Liver (tissue), 9 donors: ENCODE data around the gene RAB35. TPM values are rescaled to one million over a fixed set of nuclear protein-coding genes. Genes with fewer than 3 reads are reported as not detected.

Experiments used
- DNase-seq: peaks from one replicate; pipeline ENCODE4 v3.0.0-alpha.2; 2017; ENCODE audit warnings: low spot score
- H3K27ac ChIP-seq, 2 donors: one replicate each; pipeline ENCODE4 v1.7.0; 2013; ENCODE audit warnings: inconsistent platforms in 2 of 2, low read length in 2 of 2, control low read depth in 1 of 2, low read depth in 1 of 2, mild to moderate bottlenecking in 1 of 2
- H3K27me3 ChIP-seq, 4 donors: one replicate each; pipeline versions ENCODE4 v1.6.1 to v1.7.0; 2013; ENCODE audit warnings: low read length in 3 of 4, inconsistent platforms in 1 of 4, mild to moderate bottlenecking in 1 of 4, moderate library complexity in 1 of 4; ENCODE audit not compliant: control insufficient read depth in 4 of 4, insufficient read depth in 4 of 4
- H3K36me3 ChIP-seq, 4 donors: one replicate each; pipeline versions ENCODE4 v1.6.1 to v1.7.0; 2013; ENCODE audit warnings: low read length in 3 of 4, mild to moderate bottlenecking in 3 of 4, low read depth in 1 of 4, moderate library complexity in 1 of 4; ENCODE audit not compliant: control insufficient read depth in 4 of 4, insufficient read depth in 3 of 4
- H3K4me1 ChIP-seq, 4 donors: one replicate each; pipeline versions ENCODE4 v1.6.1 to v1.7.0; 2013; ENCODE audit warnings: low read length in 3 of 4, mild to moderate bottlenecking in 3 of 4, moderate library complexity in 1 of 4; ENCODE audit not compliant: control insufficient read depth in 4 of 4, insufficient read depth in 4 of 4
- H3K4me3 ChIP-seq, 3 donors: one replicate each; pipeline versions ENCODE4 v1.6.1 to v1.7.0; 2013; ENCODE audit warnings: low read length in 3 of 3, control low read depth in 1 of 3, low read depth in 1 of 3, mild to moderate bottlenecking in 1 of 3
- H3K9ac ChIP-seq, 2 donors: one replicate each; pipeline ENCODE4 v1.7.0; 2013; ENCODE audit warnings: low read length in 2 of 2, mild to moderate bottlenecking in 2 of 2, moderate library complexity in 2 of 2, control low read depth in 1 of 2, low read depth in 1 of 2
- H3K9me3 ChIP-seq, 4 donors: one replicate each; pipeline versions ENCODE4 v1.6.1 to v1.7.0; 2013; ENCODE audit warnings: low read length in 3 of 4; ENCODE audit not compliant: control insufficient read depth in 4 of 4
- ATF3 ChIP-seq: IDR thresholded peaks from 2 replicates; pipeline ENCODE4 v1.6.1; 2016; ENCODE audit warnings: antibody characterized with exemption
- CTCF ChIP-seq: fragments of 150-350 bp; IDR thresholded peaks from 2 replicates; pipeline ENCODE4 v1.5.1; 2017; ENCODE audit warnings: improper control_type of control experiment, low read depth, low read length; ENCODE audit not compliant: missing input control
- EGR1 ChIP-seq, 2 donors: IDR thresholded peaks; 2 replicates each; pipeline ENCODE4 v1.6.1; 2016 to 2018; ENCODE audit warnings: antibody characterized with exemption in 2 of 2, low read depth in 2 of 2
- FOXA1 ChIP-seq: IDR thresholded peaks from 2 replicates; pipeline ENCODE4 v1.6.1; 2016; ENCODE audit warnings: antibody characterized with exemption
- FOXA2 ChIP-seq: IDR thresholded peaks from 2 replicates; pipeline ENCODE4 v1.6.1; 2016; ENCODE audit warnings: antibody characterized with exemption
- GABPA ChIP-seq, 2 donors: IDR thresholded peaks in 1 of 2; conservative IDR thresholded peaks in 1 of 2; 2 replicates each; pipeline ENCODE4 v1.6.1; 2016; ENCODE audit warnings: antibody characterized with exemption in 2 of 2, mild to moderate bottlenecking in 1 of 2, moderate library complexity in 1 of 2
- HNF4A ChIP-seq, 2 donors: conservative IDR thresholded peaks; 2 replicates each; pipeline ENCODE4 v1.6.1; 2016; ENCODE audit warnings: antibody characterized with exemption in 2 of 2, mild to moderate bottlenecking in 2 of 2
- HNF4G ChIP-seq: IDR thresholded peaks from 2 replicates; pipeline ENCODE4 v1.6.1; 2016; ENCODE audit warnings: antibody characterized with exemption
- JUND ChIP-seq, 2 donors: IDR thresholded peaks; 2 replicates each; pipeline ENCODE4 v1.6.1; 2016; ENCODE audit warnings: antibody characterized with exemption in 2 of 2
- MAX ChIP-seq: IDR thresholded peaks from 2 replicates; pipeline ENCODE4 v1.6.1; 2016; ENCODE audit warnings: antibody characterized with exemption
- NR2F2 ChIP-seq: IDR thresholded peaks from 2 replicates; pipeline ENCODE4 v1.6.1; 2016; ENCODE audit warnings: antibody characterized with exemption
- RAD21 ChIP-seq, 2 donors: IDR thresholded peaks; 2 replicates each; pipeline ENCODE4 v1.6.1; 2016; ENCODE audit warnings: antibody characterized with exemption in 2 of 2, mild to moderate bottlenecking in 2 of 2
- RXRA ChIP-seq, 2 donors: IDR thresholded peaks; 2 replicates each; pipeline ENCODE4 v1.6.1; 2017 to 2018; ENCODE audit warnings: antibody characterized with exemption in 2 of 2, mild to moderate bottlenecking in 1 of 2
- SP1 ChIP-seq: IDR thresholded peaks from 2 replicates; pipeline ENCODE4 v1.6.1; 2018; ENCODE audit warnings: antibody characterized with exemption, mild to moderate bottlenecking
- TAF1 ChIP-seq: conservative IDR thresholded peaks from 2 replicates; pipeline ENCODE4 v1.6.1; 2016; ENCODE audit warnings: antibody characterized with exemption, mild to moderate bottlenecking
- YY1 ChIP-seq: IDR thresholded peaks from 2 replicates; pipeline ENCODE4 v1.6.1; 2016; ENCODE audit warnings: antibody characterized with exemption, mild to moderate bottlenecking
- WGBS: extraction: QIAGEN DNeasy Blood & Tissue Kit; methylation state at CpG from one replicate; pipeline ENCODE4 v1.1.7; 2013; 5-methylcytosine and 5-hydroxymethylcytosine counted together
- polyA plus RNA-seq, 2 donors: library from polyadenylated mRNA; stranded (reverse) in 1 of 2; unstranded in 1 of 2; fragments of 200-250 nt in 1 of 2; fragments of >200 nt in 1 of 2; fragmentation: Nextera tagmentation in 1 of 2; extraction: Ambion mirVana in 1 of 2; gene quantifications; one replicate each; pipeline versions ENCODE4 v1.2.1 to v1.2.3, GENCODE V29; 2013 to 2015
- total RNA-seq, 2 donors: library from RNA; depleted of rRNA; stranded (reverse); fragments of >200 nt; gene quantifications; one replicate each; pipeline ENCODE4 v1.2.3, GENCODE V29; 2014
- TF ChIP-seq, protein P1 (sequence below): IDR thresholded peaks from 2 replicates; pipeline ENCODE4 v1.6.1; 2016; ENCODE audit warnings: antibody characterized with exemption
- TF ChIP-seq, protein P2 (sequence below): IDR thresholded peaks from 2 replicates; pipeline ENCODE4 v1.6.1; 2016; ENCODE audit warnings: antibody characterized with exemption, mild to moderate bottlenecking
- donor health status: healthy.
- donor health status: healthy.
- donor health status: healthy.
- donor health status: healthy.
- donor health status: healthy.

The RAB35 gene
- total and polyA plus RNA-seq, 4 donors: 7.4 to 14.4 (median 10.2) TPM

- TF ChIP-seq CTCF (no peak), MAX (no peak), HNF4A (conservative IDR thresholded peaks at IDR 0.05) (no peak), FOXA1 (no peak), YY1 (no peak), RXRA (IDR thresholded peaks at IDR 0.05) (no peak), HNF4G (no peak), NR2F2 (no peak), ATF3 (no peak), TAF1 (no peak), EGR1 (IDR thresholded peaks at IDR 0.05; ENCODE audit: low read depth in 2 of 2) (no peak), RAD21 (IDR thresholded peaks at IDR 0.05) (no peak), FOXA2 (no peak), SP1 (no peak), GABPA (IDR thresholded peaks at IDR 0.05 in 1 of 2, conservative IDR thresholded peaks at IDR 0.05 in 1 of 2) (no peak), JUND (IDR thresholded peaks at IDR 0.05) (no peak)
- TF ChIP-seq, protein P1, sequence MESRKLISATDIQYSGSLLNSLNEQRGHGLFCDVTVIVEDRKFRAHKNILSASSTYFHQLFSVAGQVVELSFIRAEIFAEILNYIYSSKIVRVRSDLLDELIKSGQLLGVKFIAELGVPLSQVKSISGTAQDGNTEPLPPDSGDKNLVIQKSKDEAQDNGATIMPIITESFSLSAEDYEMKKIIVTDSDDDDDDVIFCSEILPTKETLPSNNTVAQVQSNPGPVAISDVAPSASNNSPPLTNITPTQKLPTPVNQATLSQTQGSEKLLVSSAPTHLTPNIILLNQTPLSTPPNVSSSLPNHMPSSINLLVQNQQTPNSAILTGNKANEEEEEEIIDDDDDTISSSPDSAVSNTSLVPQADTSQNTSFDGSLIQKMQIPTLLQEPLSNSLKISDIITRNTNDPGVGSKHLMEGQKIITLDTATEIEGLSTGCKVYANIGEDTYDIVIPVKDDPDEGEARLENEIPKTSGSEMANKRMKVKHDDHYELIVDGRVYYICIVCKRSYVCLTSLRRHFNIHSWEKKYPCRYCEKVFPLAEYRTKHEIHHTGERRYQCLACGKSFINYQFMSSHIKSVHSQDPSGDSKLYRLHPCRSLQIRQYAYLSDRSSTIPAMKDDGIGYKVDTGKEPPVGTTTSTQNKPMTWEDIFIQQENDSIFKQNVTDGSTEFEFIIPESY: no peak
- TF ChIP-seq, protein P2, sequence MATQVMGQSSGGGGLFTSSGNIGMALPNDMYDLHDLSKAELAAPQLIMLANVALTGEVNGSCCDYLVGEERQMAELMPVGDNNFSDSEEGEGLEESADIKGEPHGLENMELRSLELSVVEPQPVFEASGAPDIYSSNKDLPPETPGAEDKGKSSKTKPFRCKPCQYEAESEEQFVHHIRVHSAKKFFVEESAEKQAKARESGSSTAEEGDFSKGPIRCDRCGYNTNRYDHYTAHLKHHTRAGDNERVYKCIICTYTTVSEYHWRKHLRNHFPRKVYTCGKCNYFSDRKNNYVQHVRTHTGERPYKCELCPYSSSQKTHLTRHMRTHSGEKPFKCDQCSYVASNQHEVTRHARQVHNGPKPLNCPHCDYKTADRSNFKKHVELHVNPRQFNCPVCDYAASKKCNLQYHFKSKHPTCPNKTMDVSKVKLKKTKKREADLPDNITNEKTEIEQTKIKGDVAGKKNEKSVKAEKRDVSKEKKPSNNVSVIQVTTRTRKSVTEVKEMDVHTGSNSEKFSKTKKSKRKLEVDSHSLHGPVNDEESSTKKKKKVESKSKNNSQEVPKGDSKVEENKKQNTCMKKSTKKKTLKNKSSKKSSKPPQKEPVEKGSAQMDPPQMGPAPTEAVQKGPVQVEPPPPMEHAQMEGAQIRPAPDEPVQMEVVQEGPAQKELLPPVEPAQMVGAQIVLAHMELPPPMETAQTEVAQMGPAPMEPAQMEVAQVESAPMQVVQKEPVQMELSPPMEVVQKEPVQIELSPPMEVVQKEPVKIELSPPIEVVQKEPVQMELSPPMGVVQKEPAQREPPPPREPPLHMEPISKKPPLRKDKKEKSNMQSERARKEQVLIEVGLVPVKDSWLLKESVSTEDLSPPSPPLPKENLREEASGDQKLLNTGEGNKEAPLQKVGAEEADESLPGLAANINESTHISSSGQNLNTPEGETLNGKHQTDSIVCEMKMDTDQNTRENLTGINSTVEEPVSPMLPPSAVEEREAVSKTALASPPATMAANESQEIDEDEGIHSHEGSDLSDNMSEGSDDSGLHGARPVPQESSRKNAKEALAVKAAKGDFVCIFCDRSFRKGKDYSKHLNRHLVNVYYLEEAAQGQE: no peak
- Histone ChIP-seq H3K9me3 (no peaks in the 10 kb centered on the region), H3K36me3 (peaks cover 30 to 95% (median 78%) of the 10 kb centered on the region in 4 donors), H3K4me1 (peaks cover 0 to 4% (median 3%) of the 10 kb centered on the region in 4 donors), H3K27me3 (no peaks in the 10 kb centered on the region), H3K9ac (no peak overlapping the region), H3K27ac (no peak overlapping the region), H3K4me3 (no peak overlapping the region)
- 95% methylated on average over 11 of the region's 11 CpGs for WGBS
- no peak for DNase-seq
Observed at GRCh38 chr12:120157678-120158077, 41.1 kb upstream of the RAB35 start.
